Amniotic stem cell (primary cell): ENCODE measurements around the gene FRYL.
"Not testable (repeated sequence)": the region's sequence is repeated elsewhere in the genome, so short reads cannot be mapped to it uniquely, and the experiment has no call there.

ENCODE experiments used
- DNase-seq: peaks from one replicate; lab custom pipeline; 2025; lab: John Stamatoyannopoulos, UW

Gene FRYL

DNA sequence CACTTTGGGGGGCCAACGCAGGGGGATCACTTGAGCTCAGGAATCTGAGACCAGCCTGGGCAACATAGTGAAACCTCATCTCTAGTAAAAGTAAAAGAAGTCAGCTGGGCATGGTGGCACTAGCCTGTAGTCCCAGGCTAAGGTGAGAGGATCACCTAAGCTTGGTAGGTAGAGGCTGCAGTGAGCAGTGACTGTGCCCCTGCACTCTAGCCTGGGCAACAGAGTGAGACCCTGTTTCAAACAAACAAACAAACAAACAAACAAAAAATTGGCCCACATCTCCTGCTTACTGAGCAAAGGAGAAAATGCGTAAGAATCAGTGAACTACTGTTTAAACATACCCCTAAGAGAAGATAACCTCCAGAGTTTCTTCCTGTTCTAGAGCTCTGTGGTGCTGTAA lies 85.3 kb downstream of the FRYL start:
- DNase-seq = no peak

- no peak for DNase-seq
Observed at GRCh38 chr4:48693856-48694574, 86.1 kb downstream of the FRYL start.

- DNase-seq = no peak
Observed at GRCh38 chr4:48692897-48693296, 87.2 kb downstream of the FRYL start.

- DNase-seq = no peak
Observed at GRCh38 chr4:48692044-48692443, 88.0 kb downstream of the FRYL start.

DNA sequence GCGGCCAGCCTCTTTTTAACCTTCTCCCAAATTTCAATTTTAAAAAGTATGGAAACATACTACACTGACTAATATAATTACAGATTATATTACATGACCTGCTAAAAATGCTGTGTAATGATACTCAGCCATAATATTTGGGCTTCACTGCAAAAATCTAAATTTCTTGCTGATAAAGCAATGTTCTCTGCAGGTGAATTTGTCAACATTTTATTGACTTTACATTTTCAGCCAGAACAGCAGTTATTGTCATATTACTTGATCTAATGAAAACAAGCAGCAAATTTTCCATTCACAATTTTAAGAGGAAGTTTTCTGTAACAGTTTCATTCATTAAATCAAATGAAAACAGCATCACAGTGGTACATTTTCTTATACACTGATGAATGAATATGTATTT lies 91.1 kb downstream of the FRYL start:
- no peak for DNase-seq

DNA sequence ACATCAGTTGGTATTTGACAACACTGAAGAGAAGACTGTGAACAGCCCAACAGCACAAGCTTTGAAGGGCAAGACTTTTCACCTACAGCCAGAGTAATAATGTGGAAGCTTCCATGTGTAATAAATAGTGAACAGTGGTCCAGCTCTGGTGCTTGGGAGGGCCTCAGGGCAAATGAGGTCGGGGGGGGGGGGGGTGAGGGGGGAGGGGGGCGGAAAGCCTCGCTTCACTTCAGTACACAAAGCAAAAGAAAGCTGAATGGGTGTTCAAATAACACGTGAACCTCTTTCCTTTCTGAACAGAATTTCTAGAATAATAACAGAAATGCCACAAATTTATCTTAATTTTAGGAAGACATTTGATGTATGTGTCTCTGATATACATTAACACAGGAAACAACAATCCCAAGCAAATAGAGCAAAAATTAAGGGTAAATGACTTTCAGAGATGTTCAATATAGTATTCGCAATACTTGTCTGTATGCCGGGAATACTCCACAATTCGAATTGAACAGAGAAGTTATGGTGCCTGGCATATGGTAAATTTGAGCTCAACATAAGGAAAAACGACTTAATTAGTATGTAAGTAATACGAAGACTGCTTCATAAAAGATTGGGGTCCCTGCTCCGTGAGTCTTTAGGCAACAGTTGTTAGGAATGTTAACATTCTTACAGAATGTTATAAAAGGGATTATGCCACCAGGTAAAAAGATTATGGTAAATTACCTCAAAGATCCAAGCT lies 92.6 kb downstream of the FRYL start:
- no peak for DNase-seq

DNA sequence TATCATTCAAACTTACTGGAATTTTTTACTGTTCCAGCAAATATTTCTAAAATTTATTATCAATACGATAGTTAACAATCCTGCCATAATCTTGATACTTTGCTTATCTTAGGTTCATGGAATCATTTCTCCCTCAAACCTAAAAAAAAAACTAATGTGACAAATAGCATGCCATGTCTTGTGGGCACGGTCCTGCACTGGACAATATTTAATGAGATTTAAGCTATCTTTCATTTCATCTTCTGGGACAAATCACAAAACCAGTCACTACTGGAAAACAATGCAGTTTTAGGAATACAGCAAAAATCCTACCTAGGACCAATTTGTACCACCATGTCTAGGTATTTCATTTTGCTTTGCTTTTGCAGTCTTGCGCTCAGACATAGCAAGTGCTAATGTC lies 93.7 kb downstream of the FRYL start:
- DNase-seq = no peak

GRCh38 chr4:48683784-48684666 lies 96.1 kb downstream of the FRYL start:
- no peak for DNase-seq

- not testable (repeated sequence) for DNase-seq
Observed at GRCh38 chr4:48682870-48683269, 97.2 kb downstream of the FRYL start.

DNA sequence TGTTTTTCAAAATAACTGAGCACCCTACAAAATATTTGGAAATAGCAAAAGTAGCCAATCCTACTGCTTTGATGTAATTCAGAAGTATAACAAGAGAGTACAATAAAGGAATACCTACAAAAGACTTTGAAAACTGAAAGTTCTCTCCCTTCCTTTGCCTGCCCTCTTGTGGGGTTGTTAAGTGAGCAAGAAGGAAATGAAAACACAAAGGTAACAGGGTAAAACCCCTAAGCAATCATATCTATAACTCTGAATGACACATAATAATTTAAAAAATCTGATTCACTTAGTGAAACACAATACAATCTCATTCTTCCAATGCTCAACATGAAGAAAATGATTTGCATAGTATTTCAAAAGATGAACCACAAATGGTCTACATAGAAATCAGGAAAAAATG lies 98.2 kb downstream of the FRYL start:
- DNase-seq = no peak

DNA sequence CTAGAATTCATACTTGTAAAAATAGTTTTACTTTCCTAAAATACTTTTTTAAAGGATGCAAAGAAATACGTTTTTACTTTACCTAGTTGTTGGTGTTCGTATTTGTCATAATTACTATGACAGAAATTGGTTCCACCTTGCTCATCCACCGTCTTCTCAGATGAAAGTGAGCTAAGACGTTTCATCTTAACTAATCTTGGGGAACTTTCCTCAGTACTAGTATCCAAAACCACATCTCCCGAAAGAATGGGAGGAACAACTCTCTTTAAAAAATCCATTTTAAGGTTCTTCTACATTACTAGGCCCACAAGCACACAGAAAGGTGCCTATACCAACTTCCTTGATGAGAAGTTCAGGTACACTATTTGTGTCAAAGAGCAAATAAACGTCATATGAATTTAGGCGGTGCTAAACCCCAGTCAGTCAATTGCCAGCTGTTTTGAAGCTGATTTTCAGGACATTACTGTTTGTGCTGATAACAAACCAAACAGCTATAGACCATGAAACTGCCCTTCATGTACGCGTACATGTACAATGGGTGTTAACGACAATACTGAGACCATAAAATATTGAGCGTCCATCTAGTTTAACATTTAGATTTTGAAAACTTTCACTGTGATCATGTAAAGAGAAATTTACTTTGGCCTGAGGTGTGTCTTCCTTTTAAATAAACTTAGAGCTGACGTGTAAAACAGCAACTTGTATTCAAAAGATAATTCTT lies 99.1 kb downstream of the FRYL start:
- no peak for DNase-seq

GRCh38 chr4:48673537-48673936 lies 106.5 kb downstream of the FRYL start:
- no peak for DNase-seq

DNA sequence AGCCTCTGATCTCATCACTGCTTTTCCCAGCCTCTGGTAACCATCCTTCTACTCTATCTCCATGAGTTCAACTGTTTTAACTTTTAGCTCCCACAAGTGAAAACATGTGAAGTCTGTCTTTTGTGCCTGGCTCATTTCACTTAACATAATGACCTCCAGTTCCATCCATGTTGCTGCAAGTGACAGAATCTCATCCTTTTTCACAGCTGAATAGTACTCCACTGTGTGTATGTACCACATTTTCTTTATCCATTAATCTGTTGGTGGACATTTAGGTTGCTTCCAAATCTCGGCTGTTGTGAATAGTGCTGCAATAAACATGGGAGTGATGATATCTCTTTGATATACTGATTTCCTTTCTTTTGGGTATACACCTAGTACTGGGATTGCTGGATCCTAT lies 109.5 kb downstream of the FRYL start:
- DNase-seq = no peak

GRCh38 chr4:48669086-48669485 lies 111.0 kb downstream of the FRYL start:
- DNase-seq = no peak

- no peak for DNase-seq
Observed at GRCh38 chr4:48668254-48669017, 111.6 kb downstream of the FRYL start.

- DNase-seq = no peak
Observed at GRCh38 chr4:48667148-48667547, 112.9 kb downstream of the FRYL start.

DNA sequence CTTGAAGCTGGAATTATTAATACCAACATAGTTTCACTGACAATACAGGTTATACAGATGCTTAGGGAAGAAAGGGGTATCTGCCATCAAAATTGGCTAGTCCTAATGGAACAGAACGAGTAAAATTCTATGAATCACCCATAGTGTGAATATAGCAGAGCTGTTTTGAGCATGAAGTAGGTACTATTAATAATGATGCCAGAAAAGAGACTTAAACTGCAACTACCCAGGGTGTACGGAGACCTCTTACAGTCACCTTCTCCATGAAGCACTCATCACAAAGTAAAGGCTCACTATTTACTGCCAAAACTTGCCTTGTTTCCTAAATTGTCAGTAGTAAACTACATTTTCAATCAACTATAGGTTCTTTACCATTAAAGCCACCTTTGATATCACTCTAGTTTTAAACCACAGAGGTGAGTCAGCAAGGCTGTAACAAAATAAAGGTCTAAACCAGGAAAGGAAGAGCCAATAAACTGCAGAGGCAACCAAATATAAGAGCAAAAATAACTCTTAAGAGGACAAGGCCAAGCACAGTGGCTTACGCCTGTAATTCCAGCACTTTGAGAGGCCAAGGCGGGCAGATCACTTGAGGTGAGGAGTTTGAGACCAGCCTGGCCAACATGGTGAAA lies 114.4 kb downstream of the FRYL start:
- DNase-seq = no peak

DNA sequence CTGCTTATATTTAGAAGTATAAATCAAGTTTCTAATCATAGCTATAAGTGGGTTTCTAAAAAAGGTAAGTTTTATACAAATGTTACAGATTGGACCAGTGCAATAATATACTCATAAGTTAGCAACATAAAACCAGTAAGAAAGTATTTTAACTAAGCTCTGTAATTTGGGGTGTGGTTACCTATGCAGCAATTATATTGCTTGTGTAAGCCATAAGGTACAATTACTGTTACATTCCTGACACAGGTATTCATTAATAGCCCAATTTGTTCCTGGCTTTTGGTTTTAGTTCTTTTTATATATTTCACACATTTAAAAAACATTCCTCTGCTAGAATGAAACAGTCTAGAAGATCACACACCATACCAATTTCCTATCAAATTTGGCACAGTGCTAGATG lies 115.1 kb downstream of the FRYL start:
- DNase-seq = no peak

- DNase-seq = no peak
Observed at GRCh38 chr4:48661391-48661790, 118.7 kb downstream of the FRYL start.

- no peak for DNase-seq
Observed at GRCh38 chr4:48660347-48660746, 119.7 kb downstream of the FRYL start.
